ENCODE data around the gene PARD6B. TPM values are rescaled to one million over a fixed set of nuclear protein-coding genes. Genes with fewer than 3 reads are reported as not detected.
"Not testable (repeated sequence)": the region's sequence is repeated elsewhere in the genome, so short reads cannot be mapped to it uniquely, and the experiment has no call there.

Gene PARD6B
- total RNA-seq, 3 donors from 2014 or later = 16.8 to 35.1 (median 29.2) TPM

GRCh38 chr20:50772420-50773185 lies 41.2 kb downstream of the PARD6B start:
- intact Hi-C loops (cut with DNase I, micrococcal nuclease) = no loop called here
- no peak for TF ChIP-seq CTCF (IDR thresholded peaks at IDR 0.05)

GRCh38 chr20:50774515-50774914 lies 43.1 kb downstream of the PARD6B start:
- H3K9me3 ChIP-seq = no peaks in the 10 kb centered on the region
- no peak overlapping the region for H3K4me3 ChIP-seq
- intact Hi-C loops (cut with DNase I, micrococcal nuclease) = no loop called here
- TF ChIP-seq CTCF (IDR thresholded peaks at IDR 0.05) = no peak
- ATAC-seq = no peak
- DNase-seq = no peak
- no peaks in the 10 kb centered on the region for H3K36me3 ChIP-seq (ENCODE audit: low read depth)
- H3K4me1 ChIP-seq (ENCODE audit: low read depth) = no peaks in the 10 kb centered on the region

More at GRCh38 chr20:50772420-50773185, 41.2 kb downstream of the PARD6B start:
- Histone ChIP-seq H3K36me3 (ENCODE audit: low read depth) (no peaks in the 10 kb centered on the region), H3K4me3 (no peak overlapping the region), H3K9me3 (no peaks in the 10 kb centered on the region), H3K4me1 (ENCODE audit: low read depth) (no peaks in the 10 kb centered on the region)
- DNase-seq (no peak), ATAC-seq (no peak)

GRCh38 chr20:50776122-50776817 lies 44.9 kb downstream of the PARD6B start:
- DNase-seq (no peak), ATAC-seq (no peak)
- intact Hi-C loops (cut with DNase I, micrococcal nuclease) = no loop called here
- Histone ChIP-seq H3K9me3 (no peaks in the 10 kb centered on the region), H3K36me3 (ENCODE audit: low read depth) (no peaks in the 10 kb centered on the region), H3K4me1 (ENCODE audit: low read depth) (no peaks in the 10 kb centered on the region), H3K4me3 (no peak overlapping the region)
- TF ChIP-seq CTCF (IDR thresholded peaks at IDR 0.05) = no peak

- no peaks in the 10 kb centered on the region for H3K9me3 ChIP-seq
- TF ChIP-seq CTCF (IDR thresholded peaks at IDR 0.05) = no peak
- H3K4me1 ChIP-seq (ENCODE audit: low read depth) = no peaks in the 10 kb centered on the region
- ATAC-seq (no peak), DNase-seq (no peak)
- H3K36me3 ChIP-seq (ENCODE audit: low read depth) = no peaks in the 10 kb centered on the region
- no peak overlapping the region for H3K4me3 ChIP-seq
- intact Hi-C loops (cut with DNase I, micrococcal nuclease) = no loop called here
These were observed 46.0 kb downstream of the PARD6B start for GRCh38 chr20:50777373-50777772.

- H3K4me3 ChIP-seq; DNase-seq; ATAC-seq; H3K36me3 ChIP-seq (ENCODE audit: low read depth); H3K4me1 ChIP-seq (ENCODE audit: low read depth); intact Hi-C loops (cut with DNase I, micrococcal nuclease); H3K9me3 ChIP-seq: not testable (repeated sequence)
These were observed 47.6 kb downstream of the PARD6B start for GRCh38 chr20:50778994-50779393.

GRCh38 chr20:50783390-50783789 lies 52.0 kb downstream of the PARD6B start:
- no peaks in the 10 kb centered on the region for H3K9me3 ChIP-seq
- TF ChIP-seq CTCF (IDR thresholded peaks at IDR 0.05) = no peak
- H3K4me3 ChIP-seq = no peak overlapping the region
- DNase-seq = no peak
- H3K36me3 ChIP-seq (ENCODE audit: low read depth) = no peaks in the 10 kb centered on the region
- no peak for ATAC-seq
- intact Hi-C loops (cut with DNase I, micrococcal nuclease) = no loop called here
- no peaks in the 10 kb centered on the region for H3K4me1 ChIP-seq (ENCODE audit: low read depth)
